Ovary (tissue), 9 donors: Measurements from ENCODE around the gene C4A. TPM values are rescaled to one million over a fixed set of nuclear protein-coding genes. Genes with fewer than 3 reads are reported as not detected.

ENCODE experiments used
- DNase-seq, 5 donors: peaks; one replicate each; pipeline ENCODE4 v3.0.0-alpha.2; 2019 to 2020
- H3K27ac ChIP-seq, 2 donors: fragments of 200-600 bp; one replicate each; pipeline versions ENCODE4 v1.5.1 to v1.8.0; 2019 to 2022
- H3K27me3 ChIP-seq: fragments of 200-600 bp; one replicate; pipeline ENCODE4 v1.8.0; 2022
- H3K36me3 ChIP-seq: fragments of 200-600 bp; sonication (generic); one replicate; pipeline ENCODE4 v1.5.1; 2019
- H3K4me1 ChIP-seq: one replicate; pipeline ENCODE4 v1.8.1; 2013; ENCODE audit warnings: mild to moderate bottlenecking, moderate library complexity; ENCODE audit not compliant: insufficient read depth
- H3K4me3 ChIP-seq: fragments of 200-600 bp; sonication (generic); one replicate; pipeline ENCODE4 v1.5.1; 2017
- H3K9me3 ChIP-seq, 2 donors: fragments of 200-600 bp in 1 of 2; sonication (generic) in 1 of 2; one replicate each; pipeline versions ENCODE4 v1.5.1 to v1.8.1; 2013 to 2019; ENCODE audit warnings: mild to moderate bottlenecking in 1 of 2, moderate library complexity in 1 of 2
- CTCF ChIP-seq, 3 donors: fragments of 450-650 bp in 2 of 3; fragments of 200-600 bp in 1 of 3; IDR thresholded peaks; one replicate each; pipeline versions ENCODE4 v1.5.1 to v1.8.0; 2016 to 2022; ENCODE audit warnings: antibody characterized with exemption in 3 of 3, mild to moderate bottlenecking in 1 of 3
- EP300 ChIP-seq: sonication (generic); formaldehyde crosslinking; IDR thresholded peaks from one replicate; pipeline ENCODE4 v1.6.1; 2017; ENCODE audit warnings: antibody characterized with exemption
- POLR2A ChIP-seq: fragments of 450-650 bp; IDR thresholded peaks from one replicate; pipeline ENCODE4 v1.6.1; 2017; ENCODE audit warnings: antibody characterized with exemption, mild to moderate bottlenecking, moderate library complexity
- WGBS, 3 donors: extraction: QIAGEN DNeasy Blood & Tissue Kit in 1 of 3; methylation state at CpG; one replicate each; pipeline versions ENCODE4 v1.1.5 to v1.1.7; 2013 to 2017; 5-methylcytosine and 5-hydroxymethylcytosine counted together
- intact Hi-C, 4 donors: fragments of 100-400 bp; cut with DNase I; formaldehyde crosslinking; loops; one replicate each; pipeline versions ENCODE4 v1.11.0 to v1.15.1; 2022 to 2023
- microRNA counts: library from miRNA; unstranded; fragments of <30 nt; microRNA quantifications from one replicate; lab custom pipeline; 2016
- microRNA-seq, 3 donors: library from miRNA; unstranded; fragments of <30 nt; microRNA quantifications; one replicate each; pipeline versions ENCODE4 to v1.2.0, GENCODE V29; 2019 to 2020
- polyA plus RNA-seq, 2 donors: library from polyadenylated mRNA; stranded (reverse); fragments of 200-250 nt in 1 of 2; fragments of 350-450 nt in 1 of 2; fragmentation: Illumina TruSeq in 1 of 2; extraction: RNeasy Lipid Tissue Mini Kit (QIAGEN cat#74804) in 1 of 2; gene quantifications; one replicate each; pipeline ENCODE4 v1.2.3, GENCODE V29; 2013 to 2014
- small RNA-seq: library from RNA; depleted of rRNA; stranded (forward); fragments of <200 nt; gene quantifications from one replicate; pipeline ENCODE3, GENCODE V24; 2016
- total RNA-seq, 7 donors: library from RNA; depleted of rRNA in 2 of 7; stranded (reverse); fragments of >200 nt in 2 of 7; fragmentation: NEBNext Ultra II Directional in 3 of 7; extraction: Animal tissue kit (Norgen Biotek cat#: 25700) in 3 of 7; gene quantifications; one replicate each; pipeline versions ENCODE4 v1.1.0 to v1.2.4, GENCODE V29; 2016 to 2023
- donor health status: DM: no; HTN: no; CAD: no; lungs with moderate emphysema.
- donor health status: DM: no; HTN: no; CAD: no.
- donor health status: Bipolar disorder and iron deficiency.
- donor health status: DM: yes; HTN: yes; CAD: no.
- donor health status: DM: no; HTN: no; CAD: no.
- donor health status: DM: yes; HTN: yes; CAD: no.

The C4A gene
- total and polyA plus RNA-seq, 9 donors, result 114 to 1,617 (median 248) TPM

DNA sequence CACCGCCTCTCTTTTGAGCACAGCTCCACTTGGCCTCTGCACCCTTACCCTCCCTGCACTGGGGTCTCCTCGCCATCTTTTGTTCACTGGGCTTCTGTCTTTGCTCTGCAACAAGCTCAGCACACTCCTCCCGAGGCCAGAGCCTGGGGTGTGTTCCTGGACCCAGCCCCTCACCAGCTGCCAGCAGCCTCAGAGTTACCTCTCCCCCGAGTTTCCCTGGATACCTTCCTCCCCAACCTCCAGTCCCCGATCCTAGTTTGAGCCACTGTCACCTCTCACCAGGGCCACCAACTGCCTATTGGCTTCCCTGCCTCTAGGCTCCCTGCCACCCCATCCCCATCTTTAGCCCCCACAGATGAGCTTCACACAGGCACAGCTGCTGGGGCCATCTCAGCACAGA is 68.7 kb downstream of the C4A start:
- peaks cover 10% of the 10 kb centered on the region for H3K4me1 ChIP-seq
- H3K27me3 ChIP-seq, result no peaks in the 10 kb centered on the region
- no peak for DNase-seq
- intact Hi-C loops, result no loop called here
- H3K9me3 ChIP-seq, result no peaks in the 10 kb centered on the region
- TF ChIP-seq CTCF (IDR thresholded peaks at IDR 0.05), result no peak
- no peak for TF ChIP-seq POLR2A
- TF ChIP-seq EP300, result no peak
- no peak overlapping the region for H3K4me3 ChIP-seq
- H3K36me3 ChIP-seq, result no peaks in the 10 kb centered on the region
- H3K27ac ChIP-seq, result peak overlapping the region in 1 of 2 donors; percentile 26
- WGBS, 3 donors, result 59 to 72% (median 65%) methylated on average over 5 of the region's 5 CpGs

MicroRNAs within 50 kb of the gene (microRNA counts, 767-probe panel; counts per million panel counts)
- 530 counts per million, percentile 78 among the panel's probes with 10 or more counts for microRNA hsa-miR-1236 (lab: Ali Mortazavi, UCI)

Small RNAs within 50 kb of the gene (microRNA-seq; reads per million reads assigned to microRNA genes)
- 0 to 0.32 (median 0) reads per million in 3 donors for gene MIR1236

Small RNAs within 50 kb of the gene (small RNA-seq; reads per million reads assigned to genes)
- gene AL645922.1, result not detected

Other genes starting within 250 kb of the C4A start
Only the 30 nearest of the 32 such genes appear.
- gene SAPCD1, start 219.4 kb upstream of the C4A start, total RNA-seq, result 1 to 10 TPM in 5 of 7 donors, under 1 TPM in 1, not detected in 1; 0.94 to 5.2 (median 3.6) TPM
- gene SAPCD1, start 219.4 kb upstream of the C4A start, polyA plus RNA-seq, result 1 to 10 TPM; 1.6 to 2.9 TPM
- gene VWA7, start 204.7 kb upstream of the C4A start, total RNA-seq, result 10 to 100 TPM in 1 of 7 donors, 1 to 10 TPM in 5, under 1 TPM in 1; 0.48 to 25.2 (median 1.7) TPM
- gene VWA7, start 204.7 kb upstream of the C4A start, polyA plus RNA-seq, result under 1 TPM; 0.18 to 0.62 TPM
- 10 to 100 TPM; 16.0 to 73.6 (median 44.1) TPM for gene VARS1, start 186.3 kb upstream of the C4A start, total RNA-seq
- gene VARS1, start 186.3 kb upstream of the C4A start, polyA plus RNA-seq, result 10 to 100 TPM; 21.1 to 29.8 TPM
- 10 to 100 TPM; 35.9 to 58.3 (median 47.5) TPM for gene LSM2, start 175.1 kb upstream of the C4A start, total RNA-seq
- gene LSM2, start 175.1 kb upstream of the C4A start, polyA plus RNA-seq, result 10 to 100 TPM; 51.2 to 90.7 TPM
- 1 to 10 TPM; 1.3 to 6.1 (median 3.9) TPM for gene HSPA1L, start 166.8 kb upstream of the C4A start, total RNA-seq
- gene HSPA1L, start 166.8 kb upstream of the C4A start, polyA plus RNA-seq, result 1 to 10 TPM; 3.2 to 6.1 TPM
- 100 to 1,000 TPM in 5 of 7 donors, 10 to 100 TPM in 2; 51.5 to 340 (median 140) TPM for gene HSPA1A, start 166.5 kb upstream of the C4A start, total RNA-seq
- 10 to 100 TPM; 44.6 to 83.1 TPM for gene HSPA1A, start 166.5 kb upstream of the C4A start, polyA plus RNA-seq
- gene HSPA1B, start 154.3 kb upstream of the C4A start, total RNA-seq, result 100 to 1,000 TPM; 119 to 506 (median 196) TPM
- 10 to 100 TPM; 41.9 to 66.0 TPM for gene HSPA1B, start 154.3 kb upstream of the C4A start, polyA plus RNA-seq
- gene NEU1, start 119.2 kb upstream of the C4A start, total RNA-seq, result 10 to 100 TPM; 23.7 to 35.7 (median 28.2) TPM
- gene NEU1, start 119.2 kb upstream of the C4A start, polyA plus RNA-seq, result 10 to 100 TPM; 26.3 to 61.1 TPM
- 10 to 100 TPM in 1 of 7 donors, 1 to 10 TPM in 6; 1.4 to 54.8 (median 6.4) TPM for gene SLC44A4, start 103.1 kb upstream of the C4A start, total RNA-seq
- 1 to 10 TPM; 1.8 to 2.5 TPM for gene SLC44A4, start 103.1 kb upstream of the C4A start, polyA plus RNA-seq
- gene EHMT2, start 84.4 kb upstream of the C4A start, total RNA-seq, result 10 to 100 TPM; 23.1 to 71.7 (median 57.7) TPM
- gene EHMT2, start 84.4 kb upstream of the C4A start, polyA plus RNA-seq, result 10 to 100 TPM; 19.7 to 48.4 TPM
- 10 to 100 TPM in 5 of 7 donors, 1 to 10 TPM in 2; 1.9 to 24.8 (median 10.8) TPM for gene ZBTB12, start 80.0 kb upstream of the C4A start, total RNA-seq
- 10 to 100 TPM in 1 of 2 donors, 1 to 10 TPM in 1; 2.4 to 10.3 TPM for gene ZBTB12, start 80.0 kb upstream of the C4A start, polyA plus RNA-seq
- gene C2, start 54.3 kb upstream of the C4A start, total RNA-seq, result 10 to 100 TPM in 4 of 7 donors, 1 to 10 TPM in 3; 1.4 to 23.0 (median 11.4) TPM
- 10 to 100 TPM in 1 of 2 donors, 1 to 10 TPM in 1; 8.6 to 32.6 TPM for gene C2, start 54.3 kb upstream of the C4A start, polyA plus RNA-seq
- 100 to 1,000 TPM in 1 of 7 donors, 10 to 100 TPM in 6; 11.3 to 231 (median 23.8) TPM for gene CFB, start 36.0 kb upstream of the C4A start, total RNA-seq
- gene CFB, start 36.0 kb upstream of the C4A start, polyA plus RNA-seq, result 10 to 100 TPM; 19.1 to 20.4 TPM
- 10 to 100 TPM; 59.2 to 75.0 (median 65.8) TPM for gene NELFE, start 23.1 kb upstream of the C4A start, total RNA-seq
- gene NELFE, start 23.1 kb upstream of the C4A start, polyA plus RNA-seq, result 10 to 100 TPM; 54.8 to 84.5 TPM
- gene SKIC2, start 22.9 kb upstream of the C4A start, total RNA-seq, result 10 to 100 TPM; 37.2 to 59.4 (median 51.5) TPM
- gene SKIC2, start 22.9 kb upstream of the C4A start, polyA plus RNA-seq, result 10 to 100 TPM; 24.6 to 36.3 TPM
- gene DXO, start 9.9 kb upstream of the C4A start, total RNA-seq, result 10 to 100 TPM; 22.3 to 42.8 (median 26.7) TPM
- gene DXO, start 9.9 kb upstream of the C4A start, polyA plus RNA-seq, result 10 to 100 TPM; 11.7 to 29.3 TPM
- gene C4B, start 32.7 kb downstream of the C4A start, total RNA-seq, result 1,000 to 10,000 TPM in 1 of 7 donors, 100 to 1,000 TPM in 6; 163 to 1,673 (median 271) TPM
- gene C4B, start 32.7 kb downstream of the C4A start, polyA plus RNA-seq, result 100 to 1,000 TPM in 1 of 2 donors, 10 to 100 TPM in 1; 97.4 to 326 TPM
- gene CYP21A2, start 56.4 kb downstream of the C4A start, total RNA-seq, result 10 to 100 TPM in 1 of 7 donors, 1 to 10 TPM in 6; 2.4 to 21.7 (median 8.8) TPM
- 1 to 10 TPM; 1.9 to 4.8 TPM for gene CYP21A2, start 56.4 kb downstream of the C4A start, polyA plus RNA-seq
- gene TNXB, start 127.3 kb downstream of the C4A start, total RNA-seq, result 100 to 1,000 TPM in 6 of 7 donors, 10 to 100 TPM in 1; 58.5 to 334 (median 205) TPM
- gene TNXB, start 127.3 kb downstream of the C4A start, polyA plus RNA-seq, result 100 to 1,000 TPM in 1 of 2 donors, 10 to 100 TPM in 1; 13.3 to 114 TPM
- gene ATF6B, start 146.2 kb downstream of the C4A start, total RNA-seq, result 100 to 1,000 TPM in 1 of 7 donors, 10 to 100 TPM in 6; 27.8 to 100 (median 84.5) TPM
- 10 to 100 TPM; 37.9 to 70.3 TPM for gene ATF6B, start 146.2 kb downstream of the C4A start, polyA plus RNA-seq
- gene FKBPL, start 148.2 kb downstream of the C4A start, total RNA-seq, result 1 to 10 TPM; 1.7 to 4.6 (median 4.1) TPM
- gene FKBPL, start 148.2 kb downstream of the C4A start, polyA plus RNA-seq, result 1 to 10 TPM; 4.2 to 5.5 TPM
- 10 to 100 TPM in 5 of 7 donors, 1 to 10 TPM in 2; 2.4 to 44.1 (median 28.0) TPM for gene PRRT1, start 169.9 kb downstream of the C4A start, total RNA-seq
- gene PRRT1, start 169.9 kb downstream of the C4A start, polyA plus RNA-seq, result 10 to 100 TPM; 16.3 to 27.7 TPM
- gene PPT2, start 172.1 kb downstream of the C4A start, total RNA-seq, result 10 to 100 TPM; 33.5 to 63.9 (median 43.9) TPM
- gene PPT2, start 172.1 kb downstream of the C4A start, polyA plus RNA-seq, result 10 to 100 TPM; 34.4 to 53.1 TPM
- gene EGFL8, start 182.5 kb downstream of the C4A start, total RNA-seq, result 10 to 100 TPM; 11.8 to 47.3 (median 36.8) TPM
- 10 to 100 TPM; 29.8 to 36.7 TPM for gene EGFL8, start 182.5 kb downstream of the C4A start, polyA plus RNA-seq
- gene AGPAT1, start 194.0 kb downstream of the C4A start, total RNA-seq, result 10 to 100 TPM; 29.6 to 82.4 (median 60.6) TPM
- gene AGPAT1, start 194.0 kb downstream of the C4A start, polyA plus RNA-seq, result 10 to 100 TPM; 53.5 to 75.7 TPM
- gene RNF5, start 196.3 kb downstream of the C4A start, total RNA-seq, result 10 to 100 TPM; 49.2 to 81.6 (median 75.4) TPM
- gene RNF5, start 196.3 kb downstream of the C4A start, polyA plus RNA-seq, result 100 to 1,000 TPM in 1 of 2 donors, 10 to 100 TPM in 1; 88.6 to 103 TPM
- gene AGER, start 202.2 kb downstream of the C4A start, total RNA-seq, result 10 to 100 TPM in 1 of 7 donors, 1 to 10 TPM in 6; 3.4 to 12.8 (median 8.1) TPM
- gene AGER, start 202.2 kb downstream of the C4A start, polyA plus RNA-seq, result 1 to 10 TPM; 5.1 to 5.9 TPM
- 100 to 1,000 TPM in 4 of 7 donors, 10 to 100 TPM in 3; 39.3 to 110 (median 100) TPM for gene PBX2, start 208.1 kb downstream of the C4A start, total RNA-seq
- 10 to 100 TPM; 74.0 to 75.5 TPM for gene PBX2, start 208.1 kb downstream of the C4A start, polyA plus RNA-seq
- gene GPSM3, start 210.6 kb downstream of the C4A start, total RNA-seq, result 1 to 10 TPM; 3.1 to 8.4 (median 4.7) TPM
- 1 to 10 TPM; 5.4 to 8.7 TPM for gene GPSM3, start 210.6 kb downstream of the C4A start, polyA plus RNA-seq
- 10 to 100 TPM in 4 of 7 donors, 1 to 10 TPM in 3; 7.2 to 19.1 (median 10.7) TPM for gene NOTCH4, start 242.0 kb downstream of the C4A start, total RNA-seq
- gene NOTCH4, start 242.0 kb downstream of the C4A start, polyA plus RNA-seq, result 10 to 100 TPM; 12.4 to 21.2 TPM